Measurements from ENCODE around the gene CAPN15. TPM values are rescaled to one million over a fixed set of nuclear protein-coding genes. Genes with fewer than 3 reads are reported as not detected.

Gene CAPN15
- total and polyA plus RNA-seq, 4 donors: 15.3 to 33.9 (median 26.0) TPM

GRCh38 chr16:513950-514349, 13.6 kb upstream of the CAPN15 start:
- Histone ChIP-seq H3K4me3 (ENCODE audit: low read length in 2 of 2) (no peak overlapping the region), H3K4me1 (ENCODE audit: control insufficient read depth in 1 of 2, insufficient read depth in 2 of 2, low read length in 2 of 2) (no peaks in the 10 kb centered on the region), H3K27me3 (ENCODE audit: control insufficient read depth in 1 of 2, insufficient read depth in 2 of 2, low read length in 1 of 2) (no peaks in the 10 kb centered on the region), H3K9me3 (ENCODE audit: control insufficient read depth, low read length) (no peaks in the 10 kb centered on the region), H3K36me3 (ENCODE audit: control insufficient read depth in 1 of 2, insufficient read depth in 2 of 2, low read length in 1 of 2) (peaks cover 0 to 8% of the 10 kb centered on the region in 2 donors), H3K27ac (ENCODE audit: low read depth in 1 of 2, low read length in 2 of 2) (no peak overlapping the region)
- 79 to 85% methylated on average over 10 of the region's 10 CpGs for WGBS, 2 donors
- intact Hi-C loops (cut with DNase I): no loop called here
- DNase-seq (no peak), ATAC-seq (ENCODE audit: low FRiP score) (no peak)

GRCh38 chr16:515175-515938, 12.2 kb upstream of the CAPN15 start:
- H3K36me3 ChIP-seq (ENCODE audit: control insufficient read depth in 1 of 2, insufficient read depth in 2 of 2, low read length in 1 of 2): peaks cover 0 to 8% of the 10 kb centered on the region in 2 donors
- no peak overlapping the region for H3K27ac ChIP-seq (ENCODE audit: low read depth in 1 of 2, low read length in 2 of 2)
- 93% methylated on average over 45 of the region's 45 CpGs for WGBS, 2 donors
- no peaks in the 10 kb centered on the region for H3K4me1 ChIP-seq (ENCODE audit: control insufficient read depth in 1 of 2, insufficient read depth in 2 of 2, low read length in 2 of 2)
- H3K9me3 ChIP-seq (ENCODE audit: control insufficient read depth, low read length): no peaks in the 10 kb centered on the region
- DNase-seq (no peak), ATAC-seq (ENCODE audit: low FRiP score) (no peak)
- H3K27me3 ChIP-seq (ENCODE audit: control insufficient read depth in 1 of 2, insufficient read depth in 2 of 2, low read length in 1 of 2): no peaks in the 10 kb centered on the region
- intact Hi-C loops (cut with DNase I): no loop called here
- H3K4me3 ChIP-seq (ENCODE audit: low read length in 2 of 2): no peak overlapping the region

GRCh38 chr16:515939-516226, 11.6 kb upstream of the CAPN15 start:
- peak in 1 of 2 donors; percentile 73 for DNase-seq
- Histone ChIP-seq H3K36me3 (ENCODE audit: control insufficient read depth in 1 of 2, insufficient read depth in 2 of 2, low read length in 1 of 2) (peaks cover 0 to 8% of the 10 kb centered on the region in 2 donors), H3K27ac (ENCODE audit: low read depth in 1 of 2, low read length in 2 of 2) (no peak overlapping the region), H3K27me3 (ENCODE audit: control insufficient read depth in 1 of 2, insufficient read depth in 2 of 2, low read length in 1 of 2) (no peaks in the 10 kb centered on the region), H3K4me3 (ENCODE audit: low read length in 2 of 2) (no peak overlapping the region), H3K9me3 (ENCODE audit: control insufficient read depth, low read length) (no peaks in the 10 kb centered on the region), H3K4me1 (ENCODE audit: control insufficient read depth in 1 of 2, insufficient read depth in 2 of 2, low read length in 2 of 2) (no peaks in the 10 kb centered on the region)
- ATAC-seq (ENCODE audit: low FRiP score): no peak
- WGBS, 2 donors: 96 to 98% methylated on average over 10 to 11 of the region's 11 CpGs
- intact Hi-C loops (cut with DNase I): no loop called here

GRCh38 chr16:516301-516700, 11.2 kb upstream of the CAPN15 start:
- intact Hi-C loops (cut with DNase I): no loop called here
- 94 to 95% methylated on average over 8 of the region's 8 CpGs for WGBS, 2 donors
- Histone ChIP-seq H3K27me3 (ENCODE audit: control insufficient read depth in 1 of 2, insufficient read depth in 2 of 2, low read length in 1 of 2) (no peaks in the 10 kb centered on the region), H3K36me3 (ENCODE audit: control insufficient read depth in 1 of 2, insufficient read depth in 2 of 2, low read length in 1 of 2) (peaks cover 0 to 8% of the 10 kb centered on the region in 2 donors), H3K4me3 (ENCODE audit: low read length in 2 of 2) (no peak overlapping the region), H3K9me3 (ENCODE audit: control insufficient read depth, low read length) (no peaks in the 10 kb centered on the region), H3K27ac (ENCODE audit: low read depth in 1 of 2, low read length in 2 of 2) (no peak overlapping the region), H3K4me1 (ENCODE audit: control insufficient read depth in 1 of 2, insufficient read depth in 2 of 2, low read length in 2 of 2) (no peaks in the 10 kb centered on the region)
- ATAC-seq (ENCODE audit: low FRiP score) (no peak), DNase-seq (no peak)

GRCh38 chr16:518858-519257, 8.7 kb upstream of the CAPN15 start:
- Histone ChIP-seq H3K4me3 (ENCODE audit: low read length in 2 of 2) (no peak overlapping the region), H3K9me3 (ENCODE audit: control insufficient read depth, low read length) (no peaks in the 10 kb centered on the region), H3K4me1 (ENCODE audit: control insufficient read depth in 1 of 2, insufficient read depth in 2 of 2, low read length in 2 of 2) (no peaks in the 10 kb centered on the region), H3K36me3 (ENCODE audit: control insufficient read depth in 1 of 2, insufficient read depth in 2 of 2, low read length in 1 of 2) (peaks cover 0 to 8% of the 10 kb centered on the region in 2 donors), H3K27me3 (ENCODE audit: control insufficient read depth in 1 of 2, insufficient read depth in 2 of 2, low read length in 1 of 2) (no peaks in the 10 kb centered on the region), H3K27ac (ENCODE audit: low read depth in 1 of 2, low read length in 2 of 2) (no peak overlapping the region)
- 80 to 83% methylated on average over 9 of the region's 9 CpGs for WGBS, 2 donors
- DNase-seq: peak in 1 of 2 donors; percentile 39
- intact Hi-C loops (cut with DNase I): no loop called here
- no peak for ATAC-seq (ENCODE audit: low FRiP score)

- no peak for DNase-seq
- H3K9me3 ChIP-seq (ENCODE audit: control insufficient read depth, low read length): no peaks in the 10 kb centered on the region
- no peak overlapping the region for H3K4me3 ChIP-seq (ENCODE audit: low read length in 2 of 2)
- H3K36me3 ChIP-seq (ENCODE audit: control insufficient read depth in 1 of 2, insufficient read depth in 2 of 2, low read length in 1 of 2): peaks cover 0 to 8% of the 10 kb centered on the region in 2 donors
- WGBS, 2 donors: 92 to 94% methylated on average over 19 of the region's 19 CpGs
- H3K27me3 ChIP-seq (ENCODE audit: control insufficient read depth in 1 of 2, insufficient read depth in 2 of 2, low read length in 1 of 2): no peaks in the 10 kb centered on the region
- H3K27ac ChIP-seq (ENCODE audit: low read depth in 1 of 2, low read length in 2 of 2): no peak overlapping the region
- intact Hi-C loops (cut with DNase I): no loop called here
- no peaks in the 10 kb centered on the region for H3K4me1 ChIP-seq (ENCODE audit: control insufficient read depth in 1 of 2, insufficient read depth in 2 of 2, low read length in 2 of 2)
- ATAC-seq (ENCODE audit: low FRiP score): no peak
These were observed 8.1 kb upstream of the CAPN15 start for GRCh38 chr16:519425-519824.

- H3K9me3 ChIP-seq (ENCODE audit: control insufficient read depth, low read length): no peaks in the 10 kb centered on the region
- intact Hi-C loops (cut with DNase I): no loop called here
- H3K36me3 ChIP-seq (ENCODE audit: control insufficient read depth in 1 of 2, insufficient read depth in 2 of 2, low read length in 1 of 2): peaks cover 0 to 8% of the 10 kb centered on the region in 2 donors
- ATAC-seq (ENCODE audit: low FRiP score) (no peak), DNase-seq (peak in 1 of 2 donors; percentile 46)
- WGBS, 2 donors: 90 to 91% methylated on average over 32 to 35 of the region's 35 CpGs
- H3K27me3 ChIP-seq (ENCODE audit: control insufficient read depth in 1 of 2, insufficient read depth in 2 of 2, low read length in 1 of 2): no peaks in the 10 kb centered on the region
- no peak overlapping the region for H3K4me3 ChIP-seq (ENCODE audit: low read length in 2 of 2)
- H3K27ac ChIP-seq (ENCODE audit: low read depth in 1 of 2, low read length in 2 of 2): no peak overlapping the region
- no peaks in the 10 kb centered on the region for H3K4me1 ChIP-seq (ENCODE audit: control insufficient read depth in 1 of 2, insufficient read depth in 2 of 2, low read length in 2 of 2)
These were observed 7.4 kb upstream of the CAPN15 start for GRCh38 chr16:519841-520687.

GRCh38 chr16:520847-521246, 6.7 kb upstream of the CAPN15 start:
- Histone ChIP-seq H3K9me3 (ENCODE audit: control insufficient read depth, low read length) (no peaks in the 10 kb centered on the region), H3K4me1 (ENCODE audit: control insufficient read depth in 1 of 2, insufficient read depth in 2 of 2, low read length in 2 of 2) (no peaks in the 10 kb centered on the region), H3K27ac (ENCODE audit: low read depth in 1 of 2, low read length in 2 of 2) (no peak overlapping the region), H3K4me3 (ENCODE audit: low read length in 2 of 2) (no peak overlapping the region), H3K27me3 (ENCODE audit: control insufficient read depth in 1 of 2, insufficient read depth in 2 of 2, low read length in 1 of 2) (no peaks in the 10 kb centered on the region), H3K36me3 (ENCODE audit: control insufficient read depth in 1 of 2, insufficient read depth in 2 of 2, low read length in 1 of 2) (peaks cover 0 to 2% of the 10 kb centered on the region in 2 donors)
- DNase-seq (no peak), ATAC-seq (ENCODE audit: low FRiP score) (no peak)
- intact Hi-C loops (cut with DNase I): no loop called here
- 94 to 95% methylated on average over 13 of the region's 13 CpGs for WGBS, 2 donors

Measured in aorta (tissue), 5 donors.